ENCODE data around the gene RTCB.

RTCB gene

GRCh38 chr22:32376681-32377080 is 35.4 kb downstream of the RTCB start:
- peak overlapping the region; percentile 97 for H2BK12ac ChIP-seq (ENCODE audit: low read length)
- H3K23ac ChIP-seq (ENCODE audit: low read depth, low read length, poor library complexity) = no peak overlapping the region
- no peak overlapping the region for H2BK120ac ChIP-seq (ENCODE audit: low read depth, low read length)
- no CpG with 5 or more reads among the region's 5 CpGs for WGBS, 2 donors (ENCODE audit: extremely low coverage in 2 of 2, insufficient read length in 2 of 2, insufficient replicate concordance in 1 of 2)
- peak overlapping the region; percentile 0 for H2BK15ac ChIP-seq (ENCODE audit: low read length)
- peak overlapping the region; percentile 89 for H3K18ac ChIP-seq (ENCODE audit: low read length)
- no peaks in the 10 kb centered on the region for H3K9me3 ChIP-seq (replicated peaks in 1 of 2; ENCODE audit: control insufficient read depth in 2 of 2, insufficient read depth in 1 of 2, low read depth in 1 of 2, low read length in 2 of 2)
- no peaks in the 10 kb centered on the region for H3K27me3 ChIP-seq (ENCODE audit: control insufficient read depth in 3 of 3, insufficient read depth in 3 of 3, low read depth in 1 of 3, low read length in 3 of 3)
- no peak overlapping the region for H3K4me2 ChIP-seq (ENCODE audit: insufficient read depth, low read length, poor library complexity, severe bottlenecking)
- H3K14ac ChIP-seq (ENCODE audit: low read length) = no peak overlapping the region
- peak overlapping the region; percentile 39 for H3K9ac ChIP-seq (ENCODE audit: low read depth, low read length, poor library complexity)
- peak overlapping the region; percentile 87 for H3K4ac ChIP-seq (ENCODE audit: low read length)
- no peak overlapping the region for H2AFZ ChIP-seq (ENCODE audit: low read length)
- no peak overlapping the region for H3K27ac ChIP-seq (replicated peaks; ENCODE audit: low read length)
- H4K91ac ChIP-seq (ENCODE audit: low read depth, low read length, poor library complexity) = no peak overlapping the region
- no peak for DNase-seq (ENCODE audit: low spot score)
- H3K4me3 ChIP-seq (ENCODE audit: low read length in 2 of 2) = no peak overlapping the region
- H4K8ac ChIP-seq (ENCODE audit: low read depth, low read length) = peak overlapping the region; percentile 23
- no peaks in the 10 kb centered on the region for H3K36me3 ChIP-seq (replicated peaks in 1 of 2; ENCODE audit: control insufficient read depth in 2 of 2, insufficient read depth in 2 of 2, low read length in 2 of 2)
- H2BK5ac ChIP-seq (ENCODE audit: low read length) = peak overlapping the region; percentile 1
- peak overlapping the region; percentile 4 for H2AK5ac ChIP-seq (ENCODE audit: low read depth, low read length)
- H3K79me1 ChIP-seq (ENCODE audit: low read depth, low read length) = no peaks in the 10 kb centered on the region
- peaks cover 5 to 18% of the 10 kb centered on the region in 2 donors for H3K4me1 ChIP-seq (ENCODE audit: control insufficient read depth in 2 of 2, insufficient read depth in 1 of 2, low read depth in 1 of 2, low read length in 2 of 2)

GRCh38 chr22:32375678-32376450 is 36.2 kb downstream of the RTCB start:
- Histone ChIP-seq H4K91ac (ENCODE audit: low read depth, low read length, poor library complexity) (no peak overlapping the region), H2AK5ac (ENCODE audit: low read depth, low read length) (peak overlapping the region; percentile 4), H3K9me3 (replicated peaks in 1 of 2; ENCODE audit: control insufficient read depth in 2 of 2, insufficient read depth in 1 of 2, low read depth in 1 of 2, low read length in 2 of 2) (no peaks in the 10 kb centered on the region), H3K18ac (ENCODE audit: low read length) (peak overlapping the region; percentile 89), H2BK5ac (ENCODE audit: low read length) (peak overlapping the region; percentile 1), H3K79me1 (ENCODE audit: low read depth, low read length) (no peaks in the 10 kb centered on the region), H3K4me3 (ENCODE audit: low read length in 2 of 2) (no peak overlapping the region), H2BK15ac (ENCODE audit: low read length) (peak overlapping the region; percentile 0), H3K36me3 (replicated peaks in 1 of 2; ENCODE audit: control insufficient read depth in 2 of 2, insufficient read depth in 2 of 2, low read length in 2 of 2) (no peaks in the 10 kb centered on the region), H3K27ac (replicated peaks; ENCODE audit: low read length) (no peak overlapping the region), H3K27me3 (ENCODE audit: control insufficient read depth in 3 of 3, insufficient read depth in 3 of 3, low read depth in 1 of 3, low read length in 3 of 3) (no peaks in the 10 kb centered on the region), H3K4ac (ENCODE audit: low read length) (no peak overlapping the region), H3K9ac (ENCODE audit: low read depth, low read length, poor library complexity) (no peak overlapping the region), H2BK12ac (ENCODE audit: low read length) (no peak overlapping the region), H3K23ac (ENCODE audit: low read depth, low read length, poor library complexity) (no peak overlapping the region), H3K14ac (ENCODE audit: low read length) (no peak overlapping the region), H2BK120ac (ENCODE audit: low read depth, low read length) (no peak overlapping the region), H3K4me2 (ENCODE audit: insufficient read depth, low read length, poor library complexity, severe bottlenecking) (no peak overlapping the region), H4K8ac (ENCODE audit: low read depth, low read length) (no peak overlapping the region), H2AFZ (ENCODE audit: low read length) (no peak overlapping the region), H3K4me1 (ENCODE audit: control insufficient read depth in 2 of 2, insufficient read depth in 1 of 2, low read depth in 1 of 2, low read length in 2 of 2) (peaks cover 5 to 18% of the 10 kb centered on the region in 2 donors)
- no peak for DNase-seq (ENCODE audit: low spot score)
- no CpG with 5 or more reads among the region's 7 CpGs for whole genome bisulfite sequencing, 2 donors (ENCODE audit: extremely low coverage in 2 of 2, insufficient read length in 2 of 2, insufficient replicate concordance in 1 of 2)

- no peak overlapping the region for H3K18ac ChIP-seq (ENCODE audit: low read length)
- no peak overlapping the region for H4K8ac ChIP-seq (ENCODE audit: low read depth, low read length)
- H4K91ac ChIP-seq (ENCODE audit: low read depth, low read length, poor library complexity) = no peak overlapping the region
- peaks cover 1 to 3% of the 10 kb centered on the region in 2 donors for H3K4me1 ChIP-seq (ENCODE audit: control insufficient read depth in 2 of 2, insufficient read depth in 1 of 2, low read depth in 1 of 2, low read length in 2 of 2)
- no peak overlapping the region for H3K27ac ChIP-seq (replicated peaks; ENCODE audit: low read length)
- DNase-seq (ENCODE audit: low spot score) = no peak
- no peak overlapping the region for H3K9ac ChIP-seq (ENCODE audit: low read depth, low read length, poor library complexity)
- H3K4me2 ChIP-seq (ENCODE audit: insufficient read depth, low read length, poor library complexity, severe bottlenecking) = no peak overlapping the region
- no peak overlapping the region for H2BK120ac ChIP-seq (ENCODE audit: low read depth, low read length)
- no peak overlapping the region for H2AK5ac ChIP-seq (ENCODE audit: low read depth, low read length)
- no peaks in the 10 kb centered on the region for H3K27me3 ChIP-seq (ENCODE audit: control insufficient read depth in 3 of 3, insufficient read depth in 3 of 3, low read depth in 1 of 3, low read length in 3 of 3)
- peak overlapping the region; percentile 48 for H2AFZ ChIP-seq (ENCODE audit: low read length)
- H3K79me1 ChIP-seq (ENCODE audit: low read depth, low read length) = no peaks in the 10 kb centered on the region
- no peaks in the 10 kb centered on the region for H3K9me3 ChIP-seq (replicated peaks in 1 of 2; ENCODE audit: control insufficient read depth in 2 of 2, insufficient read depth in 1 of 2, low read depth in 1 of 2, low read length in 2 of 2)
- no peak overlapping the region for H3K23ac ChIP-seq (ENCODE audit: low read depth, low read length, poor library complexity)
- no peak overlapping the region for H2BK12ac ChIP-seq (ENCODE audit: low read length)
- H3K4me3 ChIP-seq (ENCODE audit: low read length in 2 of 2) = no peak overlapping the region
- H3K14ac ChIP-seq (ENCODE audit: low read length) = no peak overlapping the region
- no peak overlapping the region for H2BK15ac ChIP-seq (ENCODE audit: low read length)
- H3K36me3 ChIP-seq (replicated peaks in 1 of 2; ENCODE audit: control insufficient read depth in 2 of 2, insufficient read depth in 2 of 2, low read length in 2 of 2) = no peaks in the 10 kb centered on the region
- no peak overlapping the region for H3K4ac ChIP-seq (ENCODE audit: low read length)
- H2BK5ac ChIP-seq (ENCODE audit: low read length) = no peak overlapping the region
- no CpG with 5 or more reads among the region's 5 CpGs for WGBS, 2 donors (ENCODE audit: extremely low coverage in 2 of 2, insufficient read length in 2 of 2, insufficient replicate concordance in 1 of 2)
These were observed 47.8 kb downstream of the RTCB start for GRCh38 chr22:32364210-32364609.

- no peaks in the 10 kb centered on the region for H3K36me3 ChIP-seq (replicated peaks in 1 of 2; ENCODE audit: control insufficient read depth in 2 of 2, insufficient read depth in 2 of 2, low read length in 2 of 2)
- H3K4me3 ChIP-seq (ENCODE audit: low read length in 2 of 2) = no peak overlapping the region
- H4K91ac ChIP-seq (ENCODE audit: low read depth, low read length, poor library complexity) = no peak overlapping the region
- no peak overlapping the region for H2BK15ac ChIP-seq (ENCODE audit: low read length)
- H2AFZ ChIP-seq (ENCODE audit: low read length) = no peak overlapping the region
- H3K14ac ChIP-seq (ENCODE audit: low read length) = no peak overlapping the region
- no peak overlapping the region for H2AK5ac ChIP-seq (ENCODE audit: low read depth, low read length)
- peaks cover 1 to 3% of the 10 kb centered on the region in 2 donors for H3K4me1 ChIP-seq (ENCODE audit: control insufficient read depth in 2 of 2, insufficient read depth in 1 of 2, low read depth in 1 of 2, low read length in 2 of 2)
- no peak overlapping the region for H2BK120ac ChIP-seq (ENCODE audit: low read depth, low read length)
- no peak for DNase-seq (ENCODE audit: low spot score)
- no peaks in the 10 kb centered on the region for H3K27me3 ChIP-seq (ENCODE audit: control insufficient read depth in 3 of 3, insufficient read depth in 3 of 3, low read depth in 1 of 3, low read length in 3 of 3)
- H3K4ac ChIP-seq (ENCODE audit: low read length) = no peak overlapping the region
- H3K23ac ChIP-seq (ENCODE audit: low read depth, low read length, poor library complexity) = no peak overlapping the region
- no peaks in the 10 kb centered on the region for H3K9me3 ChIP-seq (replicated peaks in 1 of 2; ENCODE audit: control insufficient read depth in 2 of 2, insufficient read depth in 1 of 2, low read depth in 1 of 2, low read length in 2 of 2)
- no peak overlapping the region for H3K4me2 ChIP-seq (ENCODE audit: insufficient read depth, low read length, poor library complexity, severe bottlenecking)
- H3K18ac ChIP-seq (ENCODE audit: low read length) = no peak overlapping the region
- H3K79me1 ChIP-seq (ENCODE audit: low read depth, low read length) = no peaks in the 10 kb centered on the region
- no peak overlapping the region for H4K8ac ChIP-seq (ENCODE audit: low read depth, low read length)
- no CpG with 5 or more reads among the region's 2 CpGs for WGBS, 2 donors (ENCODE audit: extremely low coverage in 2 of 2, insufficient read length in 2 of 2, insufficient replicate concordance in 1 of 2)
- H3K9ac ChIP-seq (ENCODE audit: low read depth, low read length, poor library complexity) = no peak overlapping the region
- no peak overlapping the region for H2BK5ac ChIP-seq (ENCODE audit: low read length)
- no peak overlapping the region for H3K27ac ChIP-seq (replicated peaks; ENCODE audit: low read length)
- H2BK12ac ChIP-seq (ENCODE audit: low read length) = no peak overlapping the region
These were observed 50.8 kb downstream of the RTCB start for GRCh38 chr22:32361257-32361656.
